GM18508 (cell line): Measurements from ENCODE around the gene PDIA4.
A peak's percentile ranks its signal among the peaks of the same experiment; 100 is the strongest.
"Not testable (repeated sequence)": the region's sequence is repeated elsewhere in the genome, so short reads cannot be mapped to it uniquely, and the experiment has no call there.

Experiments
- ATAC-seq: cut with Tn5 transposase; IDR thresholded peaks from one replicate; pipeline ENCODE4 v1.9.1; 2021; ENCODE audit warnings: moderate number of reproducible peaks; ENCODE audit not compliant: insufficient read depth, unreplicated experiment

Gene PDIA4

GRCh38 chr7:149028346-149029109, at the start of gene PDIA4:
Gene PDIA4 (minus strand): TSS chr7:149028505. CDS start chr7:149028408, 97 bp downstream.
- ATAC-seq = peak; percentile 92

DNA sequence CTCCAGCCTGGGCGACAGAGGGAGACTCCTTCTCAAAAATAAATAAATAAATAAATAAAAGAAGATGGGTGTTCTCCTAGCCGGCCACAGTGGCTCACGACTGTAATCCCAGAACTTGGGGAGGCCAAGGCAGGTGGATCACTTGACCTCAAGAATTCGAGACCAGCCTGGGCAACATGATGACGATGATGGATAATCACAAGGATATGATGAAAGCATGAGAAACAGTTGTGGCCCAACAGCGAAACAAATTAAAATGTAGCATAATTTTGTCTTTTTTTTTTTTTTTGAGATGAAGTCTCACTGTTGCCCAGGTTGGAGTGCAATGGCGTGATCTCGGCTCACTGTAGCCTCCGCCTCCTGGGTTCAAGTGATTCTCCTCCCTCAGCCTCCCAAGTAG, 49.3 kb upstream of the PDIA4 start:
- no peak for ATAC-seq

DNA sequence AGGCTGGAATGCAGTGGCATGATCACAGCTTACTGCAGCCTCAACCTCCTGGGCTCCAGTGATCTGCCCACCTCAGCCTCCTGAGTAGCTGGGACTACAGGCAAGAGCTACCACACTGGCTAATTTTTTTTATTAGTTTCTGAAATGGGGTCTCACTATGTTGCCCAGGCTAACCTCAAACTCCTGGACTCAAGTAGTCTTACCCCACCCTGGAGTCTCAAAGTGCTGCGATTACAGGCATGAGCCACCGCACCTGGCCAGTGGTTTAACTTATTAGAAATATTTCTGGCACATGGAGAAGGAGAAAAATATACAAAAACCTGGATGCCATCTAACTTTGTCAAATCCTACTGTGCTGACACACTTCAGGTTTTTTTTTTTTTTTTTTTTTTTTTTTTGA, 47.0 kb upstream of the PDIA4 start:
- no peak for ATAC-seq

GRCh38 chr7:149074116-149074885, 46.0 kb upstream of the PDIA4 start:
- no peak for ATAC-seq

GRCh38 chr7:149072438-149072775, 44.1 kb upstream of the PDIA4 start:
- ATAC-seq = no peak

GRCh38 chr7:149071641-149072437, 43.5 kb upstream of the PDIA4 start:
- ATAC-seq = no peak

- ATAC-seq = no peak
Observed at GRCh38 chr7:149071182-149071635, 42.9 kb upstream of the PDIA4 start.

- ATAC-seq = no peak
Observed at GRCh38 chr7:149070372-149071125, 42.2 kb upstream of the PDIA4 start.

DNA sequence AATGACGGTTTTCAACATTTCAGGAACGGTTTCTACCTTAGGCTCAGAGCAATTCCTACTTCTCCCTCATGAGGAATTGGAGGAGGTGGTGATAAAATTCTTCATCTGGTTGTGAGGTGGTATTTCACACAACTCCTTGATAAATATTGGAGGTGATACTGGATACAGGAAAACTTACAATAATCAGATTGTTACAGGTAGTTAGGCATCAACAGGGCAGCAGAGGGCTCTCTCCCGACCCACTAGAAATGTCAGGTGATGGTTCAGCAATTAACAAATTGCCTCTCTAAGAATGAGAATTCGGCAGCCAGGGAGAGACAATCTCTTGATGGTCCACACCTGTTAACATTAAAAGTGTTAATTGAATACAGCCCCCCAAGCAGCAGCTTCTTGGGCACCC, 39.6 kb upstream of the PDIA4 start:
- no peak for ATAC-seq

- ATAC-seq = no peak
Observed at GRCh38 chr7:149063476-149063875, 35.2 kb upstream of the PDIA4 start.

DNA sequence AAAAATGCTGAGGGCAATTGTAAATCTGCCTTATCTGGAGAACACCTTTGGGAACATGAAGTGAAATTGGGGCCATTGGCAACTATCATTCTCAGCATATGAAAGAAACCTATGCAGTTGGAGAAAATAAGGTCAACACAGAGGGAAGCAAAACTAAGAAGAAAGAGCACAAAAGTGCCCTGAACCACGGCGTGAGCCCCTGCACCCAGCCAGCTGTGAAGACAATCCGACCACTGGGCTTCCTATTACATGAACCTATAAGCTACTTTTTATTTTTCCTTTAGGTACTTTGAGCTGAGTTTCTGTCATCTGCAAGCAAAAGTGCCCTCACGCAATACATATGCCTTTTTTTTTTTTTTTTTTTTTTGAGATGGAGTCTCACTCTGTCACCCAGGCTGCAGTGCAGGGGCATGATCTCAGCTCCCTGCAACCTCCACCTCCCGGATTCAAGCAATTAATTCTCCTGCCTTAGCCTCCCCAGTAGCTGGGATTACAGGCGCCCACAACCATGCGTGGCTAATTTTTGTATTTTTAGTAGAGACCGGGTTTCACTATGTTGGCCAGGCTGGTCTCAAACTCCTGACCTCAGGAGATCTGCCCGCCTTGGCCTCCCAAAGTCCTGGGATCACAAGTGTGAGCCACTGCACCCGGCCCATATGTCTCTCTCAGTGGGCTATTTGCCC, 34.1 kb upstream of the PDIA4 start:
- not testable (repeated sequence) for ATAC-seq

DNA sequence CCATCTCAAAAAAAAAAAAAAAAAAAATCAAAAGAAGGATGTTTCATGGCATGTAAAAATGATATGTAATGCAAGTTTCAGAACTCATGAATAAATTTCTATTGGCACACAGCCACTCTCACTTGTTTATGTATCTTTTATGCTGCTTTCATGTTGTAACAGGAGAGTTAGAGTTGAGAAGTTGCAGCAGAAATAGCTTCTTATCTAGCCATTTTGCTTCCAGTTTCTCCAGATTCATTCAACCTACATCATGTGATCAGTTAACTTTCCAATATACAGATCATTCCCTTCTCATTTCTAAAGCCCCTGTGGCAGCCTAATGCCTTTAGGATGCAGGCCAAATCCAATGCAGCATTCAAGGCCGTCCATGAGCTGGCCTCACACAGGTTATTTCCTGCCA, 31.9 kb upstream of the PDIA4 start:
- ATAC-seq = no peak

DNA sequence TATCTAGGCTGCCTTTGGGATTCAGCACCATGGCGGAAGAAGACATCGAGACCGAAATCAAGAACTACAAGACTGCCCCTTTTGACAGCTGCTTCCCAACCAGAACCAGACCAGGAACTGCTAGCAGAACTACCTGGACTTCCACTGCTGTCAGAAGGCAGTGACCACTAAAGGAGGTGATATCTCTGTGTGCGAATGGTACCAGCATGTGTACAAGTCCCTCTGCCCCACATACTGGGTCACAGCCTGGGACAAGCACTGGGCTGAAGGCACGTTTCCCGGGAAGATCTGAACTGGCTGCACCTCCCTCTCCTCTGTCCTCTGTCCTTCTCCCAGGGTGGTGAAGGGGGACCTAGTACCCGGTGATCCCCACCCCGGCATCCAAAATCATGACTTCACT, 25.6 kb upstream of the PDIA4 start:
- no peak for ATAC-seq

- no peak for ATAC-seq
Observed at GRCh38 chr7:149053384-149053783, 25.1 kb upstream of the PDIA4 start.

GRCh38 chr7:149050941-149051340, 22.6 kb upstream of the PDIA4 start:
- ATAC-seq = no peak

DNA sequence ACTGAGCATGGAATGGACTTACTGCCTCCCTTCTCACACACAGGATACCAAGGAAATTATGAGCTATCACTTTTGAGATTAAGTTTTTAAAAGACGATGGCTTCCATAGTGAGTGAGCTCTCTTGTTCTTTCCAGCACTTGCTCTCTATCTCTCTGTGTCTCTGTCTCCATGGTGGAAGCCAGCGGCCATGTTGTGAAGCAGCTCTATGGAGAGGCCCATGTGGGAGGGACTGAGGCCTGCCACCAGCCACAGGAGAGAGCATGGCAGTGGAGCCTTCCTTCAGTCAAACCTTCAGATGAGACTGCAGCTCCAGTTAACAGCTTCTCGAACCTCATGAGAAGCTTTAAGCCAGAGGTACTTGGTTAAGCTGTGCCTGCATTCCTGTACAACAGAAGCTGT, 20.5 kb upstream of the PDIA4 start:
- no peak for ATAC-seq

- ATAC-seq = no peak
Observed at GRCh38 chr7:149046416-149046815, 18.1 kb upstream of the PDIA4 start.

DNA sequence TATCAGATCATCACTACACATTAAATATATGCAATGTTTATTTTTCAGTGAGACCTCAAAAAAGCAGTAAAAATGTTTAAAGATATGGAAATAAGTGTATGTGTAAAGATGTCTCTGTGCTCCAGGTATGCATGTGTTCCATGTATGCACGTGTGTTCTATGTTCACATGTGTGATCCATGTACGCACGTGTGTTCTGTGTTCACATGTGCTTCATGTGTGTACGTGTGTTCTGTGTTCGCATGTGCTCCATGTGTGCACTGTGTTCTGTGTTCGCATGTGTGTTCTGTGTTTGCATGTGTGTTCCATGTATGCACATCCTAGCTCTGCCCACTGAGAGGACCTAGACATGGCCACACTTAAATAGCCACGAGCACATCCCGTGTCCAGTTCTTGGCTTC, 15.6 kb upstream of the PDIA4 start:
- ATAC-seq = no peak

- no peak for ATAC-seq
Observed at GRCh38 chr7:149041350-149041749, 13.0 kb upstream of the PDIA4 start.

DNA sequence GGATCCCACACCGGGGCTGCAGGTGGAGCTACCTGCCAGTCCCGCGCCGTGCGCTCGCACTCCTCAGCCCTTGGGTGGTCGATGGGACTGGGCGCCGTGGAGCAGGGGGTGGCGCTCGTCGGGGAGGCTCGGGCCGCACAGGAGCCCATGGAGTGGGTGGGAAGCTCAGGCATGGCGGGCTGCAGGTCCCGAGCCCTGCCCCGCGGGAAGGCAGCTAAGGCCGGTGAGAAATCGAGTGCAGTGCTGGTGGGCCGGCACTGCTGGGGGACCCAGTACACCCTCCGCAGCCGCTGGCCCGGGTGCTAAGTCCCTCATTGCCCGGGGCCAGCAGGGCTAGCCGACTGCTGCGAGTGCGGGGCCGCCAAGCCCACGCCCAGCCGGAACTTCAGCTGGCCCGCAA, 10.3 kb upstream of the PDIA4 start:
- not testable (repeated sequence) for ATAC-seq
